GM18873 (cell line): ENCODE data around the gene TRMT61B.

ENCODE experiments used
- ATAC-seq: cut with Tn5 transposase; IDR thresholded peaks from one replicate; pipeline ENCODE4 v1.9.1; 2021; ENCODE audit warnings: mild to moderate bottlenecking, moderate library complexity, moderate number of reproducible peaks; ENCODE audit not compliant: unreplicated experiment, low FRiP score

TRMT61B gene

DNA sequence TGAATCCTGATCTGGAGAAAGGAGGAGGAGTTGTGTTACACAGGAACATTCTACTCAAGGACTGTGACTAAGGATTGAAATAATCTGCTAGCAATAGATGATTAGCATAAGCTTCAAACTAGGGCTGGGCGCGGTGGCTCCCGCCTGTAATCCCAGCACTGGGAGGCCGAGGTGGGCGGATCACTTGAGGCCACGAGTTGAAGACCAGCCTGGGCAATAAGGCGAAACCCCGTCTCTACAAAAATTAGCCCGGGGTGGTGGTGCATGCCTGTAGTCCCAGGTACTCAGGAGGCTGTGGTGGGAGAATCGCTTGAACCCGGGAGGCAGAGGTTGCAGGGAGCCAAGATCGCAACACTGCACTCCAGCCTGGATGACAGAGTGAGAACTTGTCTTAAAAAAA is 1.5 kb downstream of the TRMT61B start:
- no peak for ATAC-seq

DNA sequence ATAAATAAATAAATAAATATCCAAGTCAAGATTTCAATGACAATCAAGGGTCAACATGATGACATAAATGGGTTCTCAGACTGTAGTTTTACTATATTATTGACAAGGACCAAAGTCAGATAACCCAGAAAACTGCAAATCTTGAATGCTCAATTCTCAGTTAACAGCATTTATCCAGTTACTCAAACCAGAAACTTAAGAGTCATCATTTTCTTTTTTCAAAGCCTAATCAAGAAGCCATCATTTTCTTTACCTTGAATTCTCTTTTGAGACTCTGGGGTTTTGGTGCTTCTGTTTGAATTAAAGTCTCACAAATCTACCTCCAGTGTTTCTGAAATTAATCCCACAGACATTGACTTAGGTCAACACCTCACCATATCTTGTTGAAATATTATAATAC is 14.1 kb downstream of the TRMT61B start:
- no peak for ATAC-seq

DNA sequence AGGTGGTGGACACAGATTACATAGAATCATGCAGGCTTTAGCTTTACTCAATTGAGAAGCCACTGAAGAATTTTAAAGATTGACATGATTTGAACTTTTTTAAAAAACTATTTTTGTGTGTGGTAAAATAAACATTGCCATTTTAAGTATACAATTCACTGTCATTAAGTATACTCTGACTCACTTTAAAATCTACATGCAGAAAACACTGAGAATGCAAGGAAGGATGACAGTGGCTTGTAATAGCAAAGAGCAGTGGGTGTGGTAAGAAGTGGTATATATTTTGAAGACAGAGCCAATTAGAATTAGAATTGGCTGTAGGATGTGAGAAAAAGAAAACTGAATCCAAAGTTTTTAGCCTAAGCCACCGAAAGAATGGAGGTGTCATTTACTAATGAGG is 14.9 kb downstream of the TRMT61B start:
- no peak for ATAC-seq

DNA sequence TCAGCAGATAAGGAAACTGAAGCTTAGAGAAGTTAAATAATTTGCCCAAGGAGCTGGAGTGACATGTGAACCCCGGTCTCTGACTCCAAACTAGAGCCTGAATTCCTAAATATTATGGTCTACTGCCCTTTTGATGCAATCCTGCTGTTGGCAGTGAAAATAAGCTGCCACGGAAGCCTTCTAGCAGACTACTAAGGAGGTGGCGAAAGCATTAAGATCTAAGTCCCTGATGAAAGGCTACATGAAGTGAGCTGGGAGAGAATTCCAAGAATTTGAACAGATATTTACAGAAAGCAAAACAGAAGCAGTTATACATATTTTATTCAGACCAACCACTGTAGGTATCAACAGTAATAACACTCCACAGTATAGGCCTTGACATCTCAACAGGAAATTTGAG is 28.1 kb downstream of the TRMT61B start:
- no peak for ATAC-seq

GRCh38 chr2:28838971-28839370 is 31.1 kb downstream of the TRMT61B start:
- no peak for ATAC-seq

DNA sequence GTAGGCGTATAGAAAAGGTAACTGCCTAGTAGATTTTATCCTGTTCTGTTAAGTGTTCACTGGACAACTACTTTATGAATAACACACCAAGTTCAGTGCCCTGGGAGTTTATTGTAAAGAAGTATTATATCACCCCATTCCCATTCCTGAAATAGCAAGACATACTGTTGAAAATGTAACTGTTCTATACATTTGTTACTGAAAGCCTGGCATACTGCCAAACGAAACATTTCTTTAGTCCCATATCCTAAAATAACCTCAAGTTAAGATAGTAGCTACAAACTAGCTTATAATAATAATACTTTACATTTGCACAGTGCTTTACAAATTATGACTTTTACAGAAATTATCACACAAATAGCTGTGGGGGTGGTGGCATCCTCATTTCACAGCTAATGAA is 34.3 kb downstream of the TRMT61B start:
- ATAC-seq = no peak

DNA sequence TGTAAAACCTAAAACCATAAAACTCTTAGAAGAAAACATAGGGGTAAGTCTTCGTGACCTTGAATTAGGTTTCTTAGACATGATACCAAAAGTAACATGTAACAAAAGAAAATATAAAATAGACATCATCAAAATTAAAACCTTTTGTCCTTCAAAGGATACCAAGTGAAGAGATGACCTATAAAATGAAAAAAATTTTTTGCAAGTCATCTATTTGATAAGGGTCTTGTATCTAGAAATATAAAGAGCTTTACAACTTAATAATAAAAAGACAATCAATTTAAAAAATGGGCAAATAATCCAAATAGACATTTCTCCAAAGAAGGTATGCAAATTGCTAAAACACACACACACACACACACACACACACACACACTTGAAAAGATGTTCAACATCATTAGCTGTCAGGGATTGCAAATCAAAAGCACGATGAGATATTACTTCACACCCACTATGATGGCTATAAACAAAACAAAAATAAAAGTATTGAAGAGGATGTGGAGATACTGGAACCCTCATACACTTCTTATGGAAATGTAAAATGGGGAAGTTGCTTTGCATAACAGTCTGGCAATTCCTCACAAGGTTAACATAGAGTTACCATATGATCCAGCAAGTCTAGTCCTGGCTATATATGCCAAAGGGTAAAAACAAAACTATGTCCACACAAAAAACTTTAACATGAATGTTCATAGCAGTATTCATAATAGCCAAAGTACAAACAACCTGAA is 36.2 kb downstream of the TRMT61B start:
- no peak for ATAC-seq

GRCh38 chr2:28828382-28828781 is 41.7 kb downstream of the TRMT61B start:
- ATAC-seq = no peak

- ATAC-seq = no peak
Measured at GRCh38 chr2:28824870-28825269, 45.2 kb downstream of the TRMT61B start.

- no peak for ATAC-seq
Measured at GRCh38 chr2:28824207-28824606, 45.9 kb downstream of the TRMT61B start.

DNA sequence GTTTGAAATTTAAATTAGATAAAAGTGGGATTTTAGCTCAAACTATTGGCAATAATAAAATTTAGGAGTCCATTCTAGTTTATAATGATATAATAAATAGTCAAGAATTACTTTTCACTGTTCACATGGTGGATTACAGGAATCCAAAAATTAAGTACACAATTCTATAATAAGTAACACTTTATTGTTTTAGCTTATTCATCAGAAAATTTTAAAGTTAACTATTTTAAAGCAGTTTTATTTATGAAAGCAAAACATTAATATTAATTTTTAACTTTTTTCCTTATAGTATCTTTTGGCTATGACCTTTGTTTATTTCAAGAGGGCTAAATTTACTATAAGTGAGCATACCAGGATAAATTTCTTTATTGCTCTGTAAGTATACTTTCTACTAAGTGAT is 48.1 kb downstream of the TRMT61B start:
- ATAC-seq = no peak

DNA sequence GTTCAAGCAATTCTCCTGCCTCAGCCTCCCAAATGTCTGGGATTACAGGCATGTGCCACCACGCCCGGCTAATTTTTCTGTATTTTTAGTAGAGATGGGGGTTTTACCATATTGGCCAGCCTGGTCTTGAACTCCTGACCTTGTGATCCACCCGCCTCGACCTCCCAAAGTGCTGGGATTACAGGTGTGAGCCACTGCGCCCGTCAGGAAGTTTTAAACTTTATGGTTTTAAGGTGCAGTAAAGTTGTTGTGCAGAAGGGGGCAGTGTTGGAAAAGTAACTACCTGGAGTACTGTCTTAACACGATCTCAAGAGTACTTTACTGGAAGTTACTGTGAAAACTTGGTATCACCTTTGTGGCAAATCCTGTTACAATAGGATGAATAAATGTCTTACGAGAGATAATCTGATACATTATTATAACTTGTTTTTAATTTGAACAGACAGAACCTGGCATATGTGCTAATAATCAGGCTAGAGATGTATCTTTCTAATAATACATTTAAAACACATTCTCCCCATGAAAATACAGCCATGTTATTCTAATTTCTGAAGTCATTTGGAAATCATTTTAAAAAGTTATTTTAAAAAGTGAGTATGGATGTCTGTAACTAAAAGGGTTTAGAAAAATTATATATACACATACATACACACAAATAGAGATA is 48.7 kb downstream of the TRMT61B start:
- no peak for ATAC-seq

GRCh38 chr2:28818053-28818452 is 52.1 kb downstream of the TRMT61B start:
- no peak for ATAC-seq

DNA sequence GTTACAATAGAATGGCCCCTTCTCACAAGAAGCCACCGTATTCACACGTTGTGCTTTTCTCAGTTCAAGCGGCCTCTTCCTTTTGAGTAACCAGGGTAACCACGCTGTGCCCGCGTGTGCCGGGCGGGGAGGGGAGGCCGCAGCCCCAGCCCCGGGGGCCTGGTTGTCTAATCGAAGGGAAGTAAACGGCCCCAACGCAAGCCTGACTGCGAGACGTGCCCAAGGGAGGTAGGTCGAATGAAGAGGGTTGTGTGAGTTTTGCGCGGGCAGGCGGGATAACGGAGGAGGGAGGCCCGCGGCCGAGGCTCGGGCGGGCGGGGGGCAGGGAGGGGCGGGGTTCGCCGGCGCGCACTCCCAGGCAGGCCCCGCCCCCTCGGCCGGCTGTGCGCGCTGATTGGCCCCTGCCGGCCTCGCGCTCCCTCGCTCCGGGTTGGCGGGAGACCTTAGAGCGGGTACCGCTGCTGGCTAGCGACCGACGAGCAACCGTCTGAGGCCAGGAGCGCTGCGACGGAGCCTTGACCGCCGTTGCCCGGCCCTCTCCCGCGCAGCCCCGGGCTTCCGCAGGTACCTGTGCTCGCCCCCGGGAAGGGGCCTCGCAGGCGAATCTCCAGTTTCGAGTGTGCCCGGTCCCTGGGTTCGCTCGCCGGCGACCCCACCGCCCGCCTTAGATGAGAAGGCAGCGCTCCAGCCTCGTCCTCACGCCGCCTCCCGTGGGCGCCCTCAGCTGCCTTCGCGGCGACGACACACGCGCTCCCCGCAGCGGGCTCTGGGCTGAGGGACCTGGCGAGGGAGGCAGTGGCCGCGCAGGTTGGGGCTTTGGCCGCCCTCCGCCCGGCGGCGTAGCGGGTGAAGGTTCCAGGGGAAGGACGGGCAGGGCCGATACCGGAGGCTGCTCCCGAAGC is 59.5 kb downstream of the TRMT61B start, which contains the start of gene SPDYA:
Gene SPDYA, plus strand, starts transcription at position 451 of the 902 bp plus-strand sequence. CDS start 5,181 bp downstream, outside the sequence.
- no peak for ATAC-seq

GRCh38 chr2:28809927-28810326 is 60.2 kb downstream of the TRMT61B start:
- no peak for ATAC-seq

GRCh38 chr2:28802975-28803429 is 67.1 kb downstream of the TRMT61B start:
- ATAC-seq = no peak

DNA sequence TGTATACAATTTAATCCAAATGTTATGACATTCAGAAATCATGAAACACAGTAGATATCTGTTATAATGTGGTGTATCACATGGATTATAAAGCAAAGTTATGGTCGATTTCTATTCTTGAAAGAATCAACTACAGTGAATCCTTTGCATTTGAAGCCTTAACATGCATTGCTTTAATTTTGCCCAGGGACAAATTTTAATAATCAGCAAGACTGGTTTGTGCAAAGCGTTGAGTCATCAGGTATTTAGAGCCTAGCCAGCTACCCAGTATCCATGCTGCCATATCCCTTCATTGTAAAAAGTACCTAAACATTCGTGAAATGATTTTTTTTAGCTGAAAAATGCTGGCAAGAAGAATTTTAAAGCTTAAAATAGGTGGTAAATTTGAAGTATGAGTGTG is 68.4 kb downstream of the TRMT61B start:
- no peak for ATAC-seq
